Astrocyte (in vitro differentiated cells and primary cell): ENCODE measurements around the gene RNASE13. TPM values are rescaled to one million over a fixed set of nuclear protein-coding genes. Genes with fewer than 3 reads are reported as not detected.

Source experiments
- microRNA-seq: library from miRNA; unstranded; fragments of <30 nt; microRNA quantifications from one replicate; pipeline ENCODE4 v1.2.0, GENCODE V29; 2020
- total RNA-seq: library from RNA; stranded (reverse); gene quantifications from 2 replicates; pipeline ENCODE4 v1.2.1, GENCODE V29; 2021

Gene RNASE13
- total RNA-seq, 1 donor from 2014 or later: not detected

Small RNA genes lying within 50 kb of the gene (microRNA-seq; reads per million reads assigned to microRNA genes)
- not detected for gene MIR6717

Other genes starting within 250 kb of the RNASE13 start
- 4.7 and 5.3 TPM in 2 replicates for gene RNASE1, start 232.0 kb downstream of the RNASE13 start, total RNA-seq
- not detected in 2 replicates for gene RNASE3, start 143.4 kb downstream of the RNASE13 start, total RNA-seq
- gene RNASE2, start 79.3 kb downstream of the RNASE13 start, total RNA-seq: not detected in 2 replicates
- gene METTL17, start 44.8 kb downstream of the RNASE13 start, total RNA-seq: 45.1 and 49.0 TPM in 2 replicates
- gene SLC39A2, start 35.5 kb downstream of the RNASE13 start, total RNA-seq: 0.30 TPM in 1 of 2 replicates, not detected in the other
- gene NDRG2, start 9.7 kb downstream of the RNASE13 start, total RNA-seq: 11.8 and 12.6 TPM in 2 replicates
- gene TPPP2, start 4.6 kb downstream of the RNASE13 start, total RNA-seq: not detected in 2 replicates
- 0.19 TPM in 1 of 2 replicates, not detected in the other for gene RNASE7, start 7.6 kb upstream of the RNASE13 start, total RNA-seq
- gene RNASE8, start 23.0 kb upstream of the RNASE13 start, total RNA-seq: not detected in 2 replicates
- 99.9 and 129 TPM in 2 replicates for gene ARHGEF40, start 35.5 kb upstream of the RNASE13 start, total RNA-seq
- 24.2 and 31.9 TPM in 2 replicates for gene ZNF219, start 63.8 kb upstream of the RNASE13 start, total RNA-seq
- gene TMEM253, start 66.3 kb upstream of the RNASE13 start, total RNA-seq: 1.4 and 2.2 TPM in 2 replicates
- gene OR5AU1, start 121.3 kb upstream of the RNASE13 start, total RNA-seq: not detected in 2 replicates
- gene HNRNPC, start 234.6 kb upstream of the RNASE13 start, total RNA-seq: 525 and 536 TPM in 2 replicates
- not detected in 2 replicates for gene RPGRIP1, start 245.3 kb upstream of the RNASE13 start, total RNA-seq